OCI-LY7 (cell line): ENCODE data around the gene APPL1.

Source experiments
- CTCF ChIP-seq: fragments of 200-600 bp; sonication (generic); conservative IDR thresholded peaks from 2 replicates; pipeline ENCODE4 v1.5.1; 2014; ENCODE audit warnings: mild to moderate bottlenecking, antibody characterized with exemption, low read length, moderate library complexity, mixed read lengths
- EZH2phosphoT487 ChIP-seq: fragments of 200-600 bp; sonication (generic); IDR thresholded peaks from 2 replicates; pipeline ENCODE4 v1.6.1; 2018; ENCODE audit warnings: low read depth, borderline replicate concordance, mild to moderate bottlenecking, mixed run types, antibody characterized with exemption, low read length, moderate library complexity, mixed read lengths

- TF ChIP-seq CTCF (no peak), EZH2phosphoT487 (no peak)
Observed at GRCh38 chr3:57314204-57314603, 86.7 kb downstream of the APPL1 start.
